Esophagus squamous epithelium (tissue), 4 donors: ENCODE measurements around the gene PLSCR1.

Source experiments
- POLR2A ChIP-seq, 4 donors: fragments of 450-650 bp; IDR thresholded peaks; one replicate each; pipeline ENCODE4 v1.6.1; 2017; ENCODE audit warnings: antibody characterized with exemption in 4 of 4, mild to moderate bottlenecking in 4 of 4, moderate library complexity in 3 of 4
- TF ChIP-seq, protein P1 (sequence below), 6 experiments: fragments of 450-650 bp in 4 of 6; fragments of 200-600 bp in 2 of 6; sonication (generic) in 2 of 6; IDR thresholded peaks; one replicate each; pipeline ENCODE4 v1.5.1; 2016 to 2019; ENCODE audit warnings: antibody characterized with exemption in 6 of 6, mild to moderate bottlenecking in 4 of 6, moderate library complexity in 4 of 6

GRCh38 chr3:146499701-146500100 is 44.7 kb downstream of the PLSCR1 start:
- TF ChIP-seq, protein P1, sequence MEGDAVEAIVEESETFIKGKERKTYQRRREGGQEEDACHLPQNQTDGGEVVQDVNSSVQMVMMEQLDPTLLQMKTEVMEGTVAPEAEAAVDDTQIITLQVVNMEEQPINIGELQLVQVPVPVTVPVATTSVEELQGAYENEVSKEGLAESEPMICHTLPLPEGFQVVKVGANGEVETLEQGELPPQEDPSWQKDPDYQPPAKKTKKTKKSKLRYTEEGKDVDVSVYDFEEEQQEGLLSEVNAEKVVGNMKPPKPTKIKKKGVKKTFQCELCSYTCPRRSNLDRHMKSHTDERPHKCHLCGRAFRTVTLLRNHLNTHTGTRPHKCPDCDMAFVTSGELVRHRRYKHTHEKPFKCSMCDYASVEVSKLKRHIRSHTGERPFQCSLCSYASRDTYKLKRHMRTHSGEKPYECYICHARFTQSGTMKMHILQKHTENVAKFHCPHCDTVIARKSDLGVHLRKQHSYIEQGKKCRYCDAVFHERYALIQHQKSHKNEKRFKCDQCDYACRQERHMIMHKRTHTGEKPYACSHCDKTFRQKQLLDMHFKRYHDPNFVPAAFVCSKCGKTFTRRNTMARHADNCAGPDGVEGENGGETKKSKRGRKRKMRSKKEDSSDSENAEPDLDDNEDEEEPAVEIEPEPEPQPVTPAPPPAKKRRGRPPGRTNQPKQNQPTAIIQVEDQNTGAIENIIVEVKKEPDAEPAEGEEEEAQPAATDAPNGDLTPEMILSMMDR (IDR thresholded peaks at IDR 0.05) = no peak
- TF ChIP-seq POLR2A (IDR thresholded peaks at IDR 0.05) = no peak
